Measurements from ENCODE around the gene PXDN.
"Not testable (repeated sequence)": the region's sequence is repeated elsewhere in the genome, so short reads cannot be mapped to it uniquely, and the experiment has no call there.

Gene PXDN

DNA sequence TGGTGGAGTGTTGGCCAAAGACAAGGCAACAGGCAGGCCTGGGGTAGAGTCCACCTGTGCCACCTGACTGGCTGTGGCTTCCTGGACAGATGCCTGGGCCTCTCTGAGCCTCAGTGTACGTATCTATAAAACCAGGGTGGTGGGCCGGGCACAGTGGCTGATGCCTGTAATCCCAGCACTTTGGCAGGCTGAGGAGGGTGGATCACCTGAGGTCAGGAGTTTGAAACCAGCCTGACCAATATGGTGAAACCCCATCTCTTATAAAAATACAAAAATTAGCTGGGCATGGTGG is 28.4 kb downstream of the PXDN start:
- not testable (repeated sequence) for H3K27me3 Mint-ChIP-seq; H3K9me3 Mint-ChIP-seq; H3K4me3 Mint-ChIP-seq; H3K4me1 Mint-ChIP-seq (ENCODE audit: low read depth); H3K27ac Mint-ChIP-seq; H3K36me3 Mint-ChIP-seq (ENCODE audit: low read depth)

DNA sequence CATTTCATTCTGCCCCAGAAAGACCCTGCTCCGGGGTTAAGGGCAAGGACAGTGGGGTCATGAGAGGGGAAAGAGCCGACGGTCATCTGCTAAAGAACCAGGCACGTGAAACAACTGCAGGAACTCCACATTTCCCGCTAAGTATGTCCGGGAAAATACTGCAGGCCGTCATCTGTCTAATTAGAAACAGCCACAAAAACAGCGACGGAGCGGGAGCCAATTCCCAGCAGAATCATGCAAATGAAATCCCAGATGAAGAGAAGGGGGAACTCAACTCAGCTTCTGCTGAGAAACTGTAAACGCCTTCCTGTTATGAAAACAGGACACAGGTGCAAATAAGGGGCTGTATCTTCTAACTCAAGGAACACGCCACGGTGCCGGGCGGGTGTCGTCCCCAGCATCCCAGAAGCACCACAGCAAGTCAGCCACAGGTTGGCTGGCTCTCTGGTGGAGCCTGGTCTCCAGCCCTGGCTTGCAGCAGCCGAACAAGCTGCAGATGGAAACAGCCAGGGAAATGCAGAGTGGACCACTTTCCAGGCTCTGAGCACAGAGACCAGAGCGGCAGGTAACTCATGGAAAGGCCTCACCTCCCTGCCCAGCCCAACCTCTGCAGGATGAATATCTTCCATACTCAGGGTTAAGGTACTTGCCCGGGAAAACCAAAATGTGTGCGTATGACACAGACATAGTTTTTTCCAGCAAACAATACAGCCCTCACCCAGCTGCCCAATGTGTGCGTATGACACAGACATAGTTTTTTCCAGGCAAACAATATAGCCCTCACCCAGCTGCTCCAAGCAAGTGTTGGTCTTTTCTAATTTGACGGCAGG is 28.9 kb downstream of the PXDN start:
- Mint-ChIP-seq H3K9me3 (no peaks in the 10 kb centered on the region), H3K4me3 (no peak overlapping the region), H3K27ac (no peak overlapping the region), H3K36me3 (ENCODE audit: low read depth) (no peaks in the 10 kb centered on the region), H3K27me3 (peaks cover 5% of the 10 kb centered on the region), H3K4me1 (ENCODE audit: low read depth) (no peaks in the 10 kb centered on the region)

DNA sequence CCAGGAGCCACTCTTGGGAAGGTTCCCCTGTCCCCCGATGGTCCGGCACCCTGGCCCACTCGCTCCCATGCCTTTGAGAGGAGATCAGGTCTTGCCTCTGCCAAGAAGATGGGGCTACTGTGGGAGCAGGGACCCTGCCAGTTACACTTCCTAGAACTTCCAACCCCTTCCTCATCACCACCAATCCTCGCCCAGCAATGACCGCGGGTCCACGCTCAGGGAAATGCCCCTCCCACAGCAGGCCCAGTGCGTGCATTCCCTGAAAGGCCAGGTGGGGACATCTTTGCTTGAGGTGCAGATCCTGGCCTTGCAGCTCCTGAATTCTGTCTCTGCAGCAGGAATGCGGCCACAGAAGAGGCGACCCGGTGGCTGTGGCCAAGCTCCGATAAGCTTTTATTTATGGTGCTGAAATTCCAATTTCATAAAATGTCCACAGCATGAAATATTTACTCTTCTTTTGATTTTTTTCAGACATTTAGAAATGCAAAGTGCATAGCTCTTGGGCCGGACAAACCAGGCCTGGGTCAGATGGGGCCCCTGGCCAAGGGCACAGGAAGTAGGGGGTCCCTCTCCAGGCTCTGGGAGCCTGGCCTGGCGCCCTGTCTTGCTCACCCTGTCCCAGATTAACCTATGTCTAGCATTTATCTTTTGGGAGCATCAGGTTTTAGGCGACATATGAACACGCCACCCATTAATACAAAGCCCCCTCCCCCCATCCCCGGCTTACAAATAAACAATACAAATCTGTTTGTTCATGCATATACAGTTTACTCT is 29.8 kb downstream of the PXDN start:
- no peaks in the 10 kb centered on the region for H3K36me3 Mint-ChIP-seq (ENCODE audit: low read depth)
- no peak overlapping the region for H3K27ac Mint-ChIP-seq
- H3K4me1 Mint-ChIP-seq (ENCODE audit: low read depth): no peaks in the 10 kb centered on the region
- no peaks in the 10 kb centered on the region for H3K9me3 Mint-ChIP-seq
- no peak overlapping the region for H3K4me3 Mint-ChIP-seq
- H3K27me3 Mint-ChIP-seq: peaks cover 5% of the 10 kb centered on the region

DNA sequence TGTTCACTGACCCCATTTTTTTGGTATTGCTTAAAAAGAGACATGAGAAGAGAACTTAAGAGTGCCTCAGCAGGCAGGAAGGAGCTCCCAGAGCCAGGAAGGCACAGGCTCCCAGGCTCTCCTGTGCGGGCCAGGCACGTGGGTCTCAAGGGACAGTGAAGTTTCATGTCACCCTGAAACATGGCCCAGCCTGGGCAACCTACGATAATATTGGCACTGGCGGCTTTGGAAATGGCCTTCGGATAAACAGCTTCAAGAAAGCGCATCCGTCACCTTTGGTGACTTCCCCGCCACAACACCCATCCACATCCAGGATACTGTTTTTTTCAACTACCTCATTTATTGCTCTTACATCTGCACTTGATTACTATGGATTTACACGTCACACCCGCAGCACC is 30.5 kb downstream of the PXDN start:
- Mint-ChIP-seq H3K36me3 (ENCODE audit: low read depth) (no peaks in the 10 kb centered on the region), H3K9me3 (no peaks in the 10 kb centered on the region), H3K4me1 (ENCODE audit: low read depth) (no peaks in the 10 kb centered on the region), H3K4me3 (no peak overlapping the region), H3K27me3 (peaks cover 5% of the 10 kb centered on the region), H3K27ac (no peak overlapping the region)

- peaks cover 5% of the 10 kb centered on the region for H3K27me3 Mint-ChIP-seq
- no peak overlapping the region for H3K27ac Mint-ChIP-seq
- H3K4me1 Mint-ChIP-seq (ENCODE audit: low read depth): no peaks in the 10 kb centered on the region
- H3K9me3 Mint-ChIP-seq: no peaks in the 10 kb centered on the region
- H3K36me3 Mint-ChIP-seq (ENCODE audit: low read depth): no peaks in the 10 kb centered on the region
- H3K4me3 Mint-ChIP-seq: no peak overlapping the region
These were observed 31.0 kb downstream of the PXDN start for GRCh38 chr2:1713142-1713838.

- Mint-ChIP-seq H3K27me3 (peaks cover 5% of the 10 kb centered on the region), H3K9me3 (no peaks in the 10 kb centered on the region), H3K36me3 (ENCODE audit: low read depth) (no peaks in the 10 kb centered on the region), H3K4me3 (no peak overlapping the region), H3K4me1 (ENCODE audit: low read depth) (peaks cover 3% of the 10 kb centered on the region), H3K27ac (no peak overlapping the region)
These were observed 34.3 kb downstream of the PXDN start for GRCh38 chr2:1709946-1710560.

- H3K27me3 Mint-ChIP-seq: peaks cover 4% of the 10 kb centered on the region
- H3K4me3 Mint-ChIP-seq: no peak overlapping the region
- H3K9me3 Mint-ChIP-seq: no peaks in the 10 kb centered on the region
- H3K36me3 Mint-ChIP-seq (ENCODE audit: low read depth): no peaks in the 10 kb centered on the region
- H3K4me1 Mint-ChIP-seq (ENCODE audit: low read depth): peaks cover 3% of the 10 kb centered on the region
- no peak overlapping the region for H3K27ac Mint-ChIP-seq
These were observed 35.0 kb downstream of the PXDN start for GRCh38 chr2:1709335-1709605.

DNA sequence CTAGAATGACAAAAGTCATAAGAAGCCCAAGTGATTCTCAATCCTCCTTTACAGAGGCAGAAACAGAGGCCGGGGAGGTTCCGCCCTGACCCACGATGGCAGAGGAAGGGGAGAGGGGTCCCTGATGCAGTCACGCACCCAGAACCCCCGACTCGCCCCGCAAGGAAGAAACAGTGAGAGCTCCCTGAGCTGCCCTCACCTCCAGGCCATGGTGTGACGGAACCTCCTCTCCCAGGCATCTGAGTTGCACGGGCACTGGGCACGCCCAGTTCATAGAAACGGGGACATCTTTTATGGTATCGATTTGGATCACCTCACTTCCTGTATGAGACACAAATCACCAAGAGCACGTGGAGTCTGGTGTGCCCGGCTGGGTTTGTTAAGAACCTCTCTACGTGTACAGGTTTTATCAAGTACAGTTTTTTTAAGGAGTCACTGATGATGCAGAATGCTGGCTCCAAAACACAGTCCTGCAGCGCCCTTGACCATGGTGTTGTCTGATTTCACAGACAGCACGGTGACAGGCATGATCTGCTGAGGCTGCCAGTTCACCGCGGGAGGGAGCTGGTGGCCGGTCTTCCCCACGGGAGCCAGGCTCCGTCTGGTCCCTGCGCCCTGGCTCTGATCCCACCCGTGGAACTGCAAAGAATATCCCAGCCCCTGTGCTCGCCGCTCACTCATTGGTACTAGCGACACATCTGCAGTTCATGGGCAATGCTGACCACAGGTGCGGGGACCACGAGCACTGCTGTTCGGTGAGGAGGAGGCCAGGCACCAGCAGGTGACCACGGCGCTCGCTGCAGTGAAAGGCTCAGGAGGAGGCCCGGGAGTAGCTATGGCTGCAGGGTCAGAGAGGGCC is 35.6 kb downstream of the PXDN start:
- H3K4me1 Mint-ChIP-seq (ENCODE audit: low read depth): peaks cover 3% of the 10 kb centered on the region
- no peaks in the 10 kb centered on the region for H3K27me3 Mint-ChIP-seq
- no peaks in the 10 kb centered on the region for H3K9me3 Mint-ChIP-seq
- no peak overlapping the region for H3K27ac Mint-ChIP-seq
- no peak overlapping the region for H3K4me3 Mint-ChIP-seq
- no peaks in the 10 kb centered on the region for H3K36me3 Mint-ChIP-seq (ENCODE audit: low read depth)

DNA sequence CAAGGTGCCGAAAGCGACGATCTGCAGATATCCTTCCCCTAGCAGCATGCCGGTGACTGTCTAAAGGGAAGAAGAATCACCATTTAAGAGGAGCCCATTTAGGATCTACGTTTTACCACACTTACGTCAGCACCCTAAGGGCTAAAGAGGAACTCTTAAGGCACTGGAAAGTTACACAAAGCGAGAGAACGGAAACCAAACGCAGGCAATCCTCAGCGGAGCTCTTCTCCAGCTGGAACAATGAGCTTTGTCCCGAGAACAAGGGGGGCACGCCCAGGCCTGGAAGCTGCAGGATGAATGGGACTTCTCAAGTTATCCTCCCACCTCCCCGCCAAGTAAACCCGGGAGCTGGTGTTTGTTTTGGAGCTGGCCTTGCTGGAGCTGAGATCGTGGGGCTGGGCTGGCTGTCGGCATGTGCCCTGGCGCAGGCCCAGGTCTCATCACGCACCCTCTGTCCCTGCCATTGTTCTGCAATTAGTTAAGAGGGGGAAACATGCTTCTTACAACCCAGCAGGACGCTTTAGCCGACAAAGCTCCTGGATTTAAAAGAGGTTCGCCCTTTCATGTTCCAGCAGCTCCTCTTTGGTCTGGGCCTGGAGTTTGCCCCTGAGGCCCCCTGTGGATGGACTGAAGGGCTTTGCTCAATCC is 36.4 kb downstream of the PXDN start:
- Mint-ChIP-seq H3K27me3 (no peaks in the 10 kb centered on the region), H3K4me1 (ENCODE audit: low read depth) (peaks cover 3% of the 10 kb centered on the region), H3K9me3 (no peaks in the 10 kb centered on the region), H3K36me3 (ENCODE audit: low read depth) (no peaks in the 10 kb centered on the region), H3K4me3 (no peak overlapping the region), H3K27ac (no peak overlapping the region)

DNA sequence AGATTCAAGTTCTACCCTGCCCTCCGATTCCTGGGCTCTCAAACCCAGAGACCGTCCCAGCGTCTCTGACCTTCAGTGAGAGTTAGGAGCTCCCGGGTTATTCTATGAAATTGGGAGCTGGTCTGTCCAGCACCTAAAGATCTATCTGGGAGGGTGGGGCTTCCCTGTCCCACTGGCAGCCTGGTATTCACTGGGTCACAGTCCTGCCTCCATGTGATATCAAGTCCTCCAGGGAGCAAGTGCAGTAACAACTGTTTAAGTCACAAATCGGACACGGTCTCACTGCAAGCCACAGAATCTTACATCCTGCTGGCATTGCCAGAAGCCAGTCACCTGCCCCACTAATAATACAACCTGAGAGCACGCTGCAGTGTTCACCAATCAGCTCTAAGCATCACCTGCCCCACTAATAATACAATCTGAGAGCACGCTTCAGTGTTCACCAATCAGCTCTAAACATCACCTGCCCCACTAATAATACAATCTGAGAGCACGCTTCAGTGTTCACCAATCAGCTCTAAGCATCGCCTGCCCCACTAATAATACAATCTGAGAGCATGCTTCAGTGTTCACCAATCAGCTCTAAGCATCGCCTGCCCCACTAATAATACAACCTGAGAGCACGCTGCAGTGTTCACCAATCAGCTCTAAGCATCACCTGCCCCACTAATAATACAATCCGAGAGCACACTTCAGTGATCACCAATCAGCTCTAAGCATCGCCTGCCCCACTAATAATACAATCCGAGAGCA is 38.0 kb downstream of the PXDN start:
- not testable (repeated sequence) for H3K36me3 Mint-ChIP-seq (ENCODE audit: low read depth); H3K27me3 Mint-ChIP-seq; H3K9me3 Mint-ChIP-seq; H3K4me3 Mint-ChIP-seq; H3K4me1 Mint-ChIP-seq (ENCODE audit: low read depth); H3K27ac Mint-ChIP-seq

GRCh38 chr2:1705557-1706076 is 38.7 kb downstream of the PXDN start:
- peaks cover 3% of the 10 kb centered on the region for H3K4me1 Mint-ChIP-seq (ENCODE audit: low read depth)
- no peaks in the 10 kb centered on the region for H3K36me3 Mint-ChIP-seq (ENCODE audit: low read depth)
- no peaks in the 10 kb centered on the region for H3K9me3 Mint-ChIP-seq
- H3K4me3 Mint-ChIP-seq: no peak overlapping the region
- no peak overlapping the region for H3K27ac Mint-ChIP-seq
- no peaks in the 10 kb centered on the region for H3K27me3 Mint-ChIP-seq

GRCh38 chr2:1704631-1705556 is 39.4 kb downstream of the PXDN start:
- no peaks in the 10 kb centered on the region for H3K27me3 Mint-ChIP-seq
- H3K27ac Mint-ChIP-seq: no peak overlapping the region
- H3K9me3 Mint-ChIP-seq: no peaks in the 10 kb centered on the region
- H3K36me3 Mint-ChIP-seq (ENCODE audit: low read depth): no peaks in the 10 kb centered on the region
- H3K4me1 Mint-ChIP-seq (ENCODE audit: low read depth): peaks cover 3% of the 10 kb centered on the region
- H3K4me3 Mint-ChIP-seq: no peak overlapping the region

DNA sequence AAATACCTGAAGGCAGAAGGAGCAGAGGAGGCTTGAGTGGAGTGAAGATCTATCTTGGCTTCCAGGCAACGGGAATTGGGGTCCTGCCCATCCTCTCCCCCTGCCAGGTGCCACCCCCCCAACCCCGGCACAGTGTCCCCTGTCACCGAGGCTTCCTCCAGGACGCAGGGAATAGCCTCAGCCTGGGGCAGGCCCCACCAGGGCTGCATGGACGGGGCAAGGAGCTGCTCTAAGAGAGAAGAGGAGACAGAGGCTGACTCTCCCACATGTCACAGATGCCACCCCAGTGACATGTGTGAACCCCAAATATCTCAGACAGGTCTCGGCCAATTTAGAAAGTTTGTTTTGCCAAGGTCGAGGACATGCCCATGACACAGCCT is 42.1 kb downstream of the PXDN start:
- Mint-ChIP-seq H3K36me3 (ENCODE audit: low read depth) (no peaks in the 10 kb centered on the region), H3K27me3 (no peaks in the 10 kb centered on the region), H3K27ac (no peak overlapping the region)

More for the DNA sequence above, 42.1 kb downstream of the PXDN start:
- H3K4me1 Mint-ChIP-seq (ENCODE audit: low read depth): no peaks in the 10 kb centered on the region
- no peak overlapping the region for H3K4me3 Mint-ChIP-seq
- no peaks in the 10 kb centered on the region for H3K9me3 Mint-ChIP-seq
